Activated T-cell treated with anti-CD3 and anti-CD28 coated beads, Interleukin-2, amount 50 U/mL, for 72 hours (primary cell): ENCODE results near the gene NEK9. TPM values are rescaled to one million over a fixed set of nuclear protein-coding genes. Genes with fewer than 3 reads are reported as not detected.

ENCODE experiments used
- ATAC-seq, 2 donors: fragments of 150-1000 bp; cut with Tn5 transposase; replicated peaks in 1 of 2; 2 replicates each; pipeline ENCODE4 v1.10.0; 2021; ENCODE audit warnings: moderate library complexity in 2 of 2, mild to moderate bottlenecking in 1 of 2
- DNase-seq, 2 donors: peaks; one replicate each; pipeline ENCODE4 v3.0.0; 2021 to 2022; ENCODE audit warnings: mixed read lengths in 1 of 2
- H3K27ac Mint-ChIP-seq: one replicate; pipeline ENCODE4 v1.8.0; 2022; ENCODE audit warnings: mild to moderate bottlenecking, moderate library complexity, mixed read lengths
- H3K27me3 Mint-ChIP-seq: one replicate; pipeline ENCODE4 v1.8.0; 2022; ENCODE audit warnings: low read depth, mixed read lengths
- H3K36me3 Mint-ChIP-seq, 2 donors: one replicate each; pipeline ENCODE4 v1.8.0; 2022; ENCODE audit warnings: mixed read lengths in 2 of 2, mild to moderate bottlenecking in 1 of 2; ENCODE audit not compliant: insufficient read depth in 2 of 2
- H3K4me1 Mint-ChIP-seq: one replicate; pipeline ENCODE4 v1.8.0; 2022; ENCODE audit warnings: low read depth, mixed read lengths
- H3K4me3 Mint-ChIP-seq, 2 donors: one replicate each; pipeline ENCODE4 v1.8.0; 2022; ENCODE audit warnings: mild to moderate bottlenecking in 2 of 2, mixed read lengths in 2 of 2, moderate library complexity in 2 of 2
- H3K9me3 Mint-ChIP-seq, 2 donors: one replicate each; pipeline ENCODE4 v1.8.0; 2022; ENCODE audit warnings: mixed read lengths in 2 of 2
- total RNA-seq, 2 donors: library from RNA; stranded (reverse); gene quantifications; one replicate each; pipeline ENCODE4 v1.2.3, GENCODE V29; 2022

The NEK9 gene
- total RNA-seq, 2 donors from 2014 or later = 64.1 to 77.5 TPM

DNA sequence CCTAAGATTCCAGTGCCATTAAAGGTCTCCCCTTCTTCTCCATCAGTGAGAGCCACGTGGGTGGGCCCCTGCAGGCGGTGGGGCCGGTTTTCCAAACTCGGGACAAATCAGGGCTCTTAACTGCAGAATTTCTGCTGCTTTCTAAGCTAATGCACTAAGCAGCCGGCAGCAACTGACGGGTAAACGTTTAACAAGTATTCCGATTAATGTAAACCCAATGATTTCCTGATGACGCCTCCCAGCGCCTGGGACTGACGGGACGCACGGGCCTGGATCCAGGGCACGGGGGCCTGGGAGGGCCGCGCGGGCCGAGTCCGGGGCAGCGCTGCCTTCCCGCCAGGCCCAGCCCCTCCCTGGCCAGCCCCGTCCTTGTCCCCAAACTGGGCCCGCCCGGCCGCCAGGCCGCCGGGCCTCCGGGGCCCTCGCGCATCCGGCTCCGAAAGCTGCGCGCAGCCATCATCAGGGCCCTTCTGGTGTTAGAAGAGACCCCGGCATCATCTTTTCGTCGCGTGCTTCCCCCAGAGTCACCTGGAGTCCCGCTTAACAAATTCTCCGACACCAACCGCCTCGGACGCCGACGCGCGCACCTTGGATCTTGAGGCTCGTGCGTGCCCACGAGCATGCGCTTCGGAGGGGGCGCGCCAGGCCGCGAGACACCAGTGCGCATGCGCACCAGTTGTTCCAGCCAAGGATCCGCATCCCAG lies 75.8 kb downstream of the NEK9 start, which contains the start of gene MLH3:
Gene MLH3 (minus strand): TSS at position 616 of the 704 bp plus-strand sequence. CDS start 1,812 bp downstream, outside the sequence.
- H3K9me3 Mint-ChIP-seq = no peaks in the 10 kb centered on the region
- peaks cover 81% of the 10 kb centered on the region for H3K4me1 Mint-ChIP-seq
- H3K27ac Mint-ChIP-seq = peak within 1 kb of the TSS; percentile 99
- DNase-seq (peak; percentile 77 to 83), ATAC-seq (peak; percentile 78 to 81)
- H3K27me3 Mint-ChIP-seq = no peaks in the 10 kb centered on the region
- H3K36me3 Mint-ChIP-seq = peaks cover 5 to 12% of the 10 kb centered on the region in 2 donors
- H3K4me3 Mint-ChIP-seq = peak within 1 kb of the TSS; percentile 88 to 95

DNA sequence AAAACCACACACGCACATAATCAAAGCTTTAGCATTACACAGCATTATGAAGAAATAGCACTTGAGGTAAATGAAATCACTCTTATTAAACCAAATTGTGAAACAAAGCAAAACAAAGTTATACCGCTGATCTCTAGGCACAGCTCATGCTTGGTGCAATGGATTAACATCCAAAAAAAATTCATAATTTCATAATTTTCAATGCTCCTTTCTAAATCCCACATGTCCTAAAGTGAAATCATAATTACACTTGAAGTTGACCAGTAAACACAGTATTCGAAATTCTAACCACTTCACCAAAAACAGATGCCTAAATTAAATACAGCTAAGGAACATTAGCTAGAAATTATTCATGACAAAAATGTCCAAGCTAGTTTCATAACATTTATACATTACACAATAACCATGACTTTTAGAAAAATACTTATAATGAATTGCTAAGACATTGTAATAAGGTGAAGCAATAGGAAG lies 77.1 kb downstream of the NEK9 start:
- H3K9me3 Mint-ChIP-seq = no peaks in the 10 kb centered on the region
- H3K4me3 Mint-ChIP-seq = peak overlapping the region; percentile 88 to 95
- H3K4me1 Mint-ChIP-seq = peaks cover 86% of the 10 kb centered on the region
- peak overlapping the region; percentile 93 for H3K27ac Mint-ChIP-seq
- H3K27me3 Mint-ChIP-seq = no peaks in the 10 kb centered on the region
- ATAC-seq (no peak), DNase-seq (no peak)
- H3K36me3 Mint-ChIP-seq = peaks cover 5 to 7% of the 10 kb centered on the region in 2 donors

DNA sequence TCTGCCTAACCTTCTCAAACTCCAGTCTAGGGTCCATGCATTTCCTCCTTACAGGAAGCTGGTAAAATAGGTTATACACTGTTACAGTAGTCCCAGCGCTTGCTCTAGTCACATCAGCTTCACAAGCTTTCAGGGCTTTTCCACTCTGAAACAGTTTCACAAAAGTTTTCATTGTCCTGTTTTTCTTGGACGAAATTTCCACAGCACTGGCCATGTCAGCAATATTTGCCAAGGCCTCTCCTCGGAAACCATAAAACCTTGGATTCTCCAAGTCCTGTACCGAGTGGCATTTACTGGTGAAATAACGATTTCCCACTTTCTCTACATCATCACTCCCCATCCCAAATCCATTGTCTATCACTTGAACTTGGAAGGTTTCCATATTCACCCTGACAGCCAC lies 77.7 kb downstream of the NEK9 start:
- ATAC-seq = no peak

DNA sequence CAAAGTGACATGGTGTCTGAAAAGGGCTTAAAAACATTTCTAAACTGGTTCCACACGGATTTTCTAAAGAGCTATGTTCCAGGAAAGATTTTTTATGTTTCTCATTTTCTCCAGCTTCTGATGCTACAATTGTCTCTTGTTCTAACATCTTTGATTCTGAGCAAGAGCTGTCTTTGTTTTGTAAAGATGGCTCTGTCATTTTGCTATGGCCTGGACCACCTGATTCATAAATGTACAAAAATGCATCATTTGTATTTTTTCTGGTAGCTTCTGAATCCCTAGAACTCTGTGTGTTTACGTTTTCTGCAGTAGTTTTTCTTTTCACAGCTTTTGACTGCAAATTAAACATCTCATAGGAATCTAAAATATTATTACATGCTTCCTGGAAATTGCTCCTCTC lies 78.7 kb downstream of the NEK9 start:
- DNase-seq (no peak), ATAC-seq (no peak)
- Mint-ChIP-seq H3K36me3 (peaks cover 5 to 7% of the 10 kb centered on the region in 2 donors), H3K4me1 (peaks cover 81% of the 10 kb centered on the region), H3K27me3 (no peaks in the 10 kb centered on the region), H3K4me3 (peak overlapping the region in 1 of 2 donors; percentile 55), H3K27ac (peak overlapping the region; percentile 82), H3K9me3 (no peaks in the 10 kb centered on the region)

More for the DNA sequence above, 77.7 kb downstream of the NEK9 start:
- H3K9me3 Mint-ChIP-seq = no peaks in the 10 kb centered on the region
- H3K4me1 Mint-ChIP-seq = peaks cover 90% of the 10 kb centered on the region
- no peaks in the 10 kb centered on the region for H3K27me3 Mint-ChIP-seq
- no peak overlapping the region for H3K4me3 Mint-ChIP-seq
- peaks cover 5 to 7% of the 10 kb centered on the region in 2 donors for H3K36me3 Mint-ChIP-seq
- H3K27ac Mint-ChIP-seq = no peak overlapping the region
- no peak for DNase-seq

DNA sequence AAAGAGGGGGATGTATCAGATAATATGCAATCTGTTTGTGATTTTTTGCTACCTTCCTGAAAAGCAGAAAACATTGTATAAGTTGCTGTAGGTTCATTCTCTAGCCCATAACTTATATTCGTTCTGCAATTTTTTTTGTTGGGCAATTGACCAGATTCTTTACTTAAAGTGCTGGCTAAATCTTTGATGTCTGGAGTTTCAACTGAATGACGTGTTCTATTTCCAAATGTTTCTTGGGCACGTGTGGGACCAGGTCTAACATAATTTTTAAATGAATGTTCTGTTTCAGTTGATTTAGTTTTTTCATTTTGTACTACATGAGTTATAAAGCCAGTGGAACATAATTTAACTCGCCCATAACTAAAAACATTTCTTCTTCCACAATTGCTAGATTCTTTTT lies 79.3 kb downstream of the NEK9 start:
- H3K9me3 Mint-ChIP-seq = no peaks in the 10 kb centered on the region
- H3K36me3 Mint-ChIP-seq = peaks cover 5 to 7% of the 10 kb centered on the region in 2 donors
- H3K27me3 Mint-ChIP-seq = no peaks in the 10 kb centered on the region
- H3K4me3 Mint-ChIP-seq = peak overlapping the region; percentile 17 to 76
- no peak for DNase-seq
- peaks cover 75% of the 10 kb centered on the region for H3K4me1 Mint-ChIP-seq
- H3K27ac Mint-ChIP-seq = no peak overlapping the region
- ATAC-seq = no peak

DNA sequence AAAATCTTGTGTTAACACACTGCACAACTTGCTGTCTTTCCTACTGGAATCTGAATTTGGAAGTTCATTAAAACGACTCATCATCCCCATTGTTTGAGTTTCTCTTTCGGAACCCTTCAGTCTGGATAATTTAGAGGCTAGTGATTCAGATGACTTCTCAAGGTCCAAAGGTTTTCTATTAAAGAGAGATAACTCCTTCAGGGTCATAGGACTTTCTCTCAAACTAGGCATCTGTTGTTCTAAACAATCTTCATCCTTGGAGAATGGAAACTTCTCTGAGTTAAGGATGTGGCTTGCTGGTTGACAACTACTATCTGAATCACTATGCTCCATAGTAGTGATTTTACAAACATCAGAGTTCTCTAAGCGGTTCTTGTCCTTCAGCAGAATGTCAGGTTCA lies 79.9 kb downstream of the NEK9 start:
- Mint-ChIP-seq H3K27me3 (no peaks in the 10 kb centered on the region), H3K9me3 (no peaks in the 10 kb centered on the region), H3K4me1 (peaks cover 71% of the 10 kb centered on the region), H3K36me3 (peaks cover 5 to 7% of the 10 kb centered on the region in 2 donors), H3K27ac (peak overlapping the region; percentile 64), H3K4me3 (peak overlapping the region in 1 of 2 donors; percentile 76)
- DNase-seq (no peak), ATAC-seq (peak; percentile 81 to 83)

DNA sequence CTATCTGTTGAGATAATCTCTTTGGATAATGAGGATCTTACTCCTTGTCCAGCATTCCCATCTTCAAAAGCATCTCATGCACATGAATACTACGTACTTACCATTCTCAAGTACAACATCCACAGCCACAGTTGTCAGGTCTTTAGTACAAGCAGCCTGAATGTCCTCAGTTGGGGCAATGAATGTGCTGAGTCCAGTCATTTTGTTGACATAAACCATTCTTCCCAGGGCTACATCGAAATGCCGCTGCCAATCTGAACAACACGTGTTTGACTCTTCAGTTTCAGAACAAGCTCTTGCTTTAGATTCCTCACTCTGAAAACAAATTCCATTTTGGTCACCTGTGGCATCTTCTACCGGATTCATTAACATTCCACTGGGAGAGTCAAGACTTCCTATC lies 80.6 kb downstream of the NEK9 start:
- DNase-seq (no peak), ATAC-seq (no peak)
- no peaks in the 10 kb centered on the region for H3K9me3 Mint-ChIP-seq
- H3K4me3 Mint-ChIP-seq = peak overlapping the region in 1 of 2 donors; percentile 76
- H3K27ac Mint-ChIP-seq = peak overlapping the region; percentile 47
- peaks cover 5% of the 10 kb centered on the region in 2 donors for H3K36me3 Mint-ChIP-seq
- no peaks in the 10 kb centered on the region for H3K27me3 Mint-ChIP-seq
- peaks cover 66% of the 10 kb centered on the region for H3K4me1 Mint-ChIP-seq

DNA sequence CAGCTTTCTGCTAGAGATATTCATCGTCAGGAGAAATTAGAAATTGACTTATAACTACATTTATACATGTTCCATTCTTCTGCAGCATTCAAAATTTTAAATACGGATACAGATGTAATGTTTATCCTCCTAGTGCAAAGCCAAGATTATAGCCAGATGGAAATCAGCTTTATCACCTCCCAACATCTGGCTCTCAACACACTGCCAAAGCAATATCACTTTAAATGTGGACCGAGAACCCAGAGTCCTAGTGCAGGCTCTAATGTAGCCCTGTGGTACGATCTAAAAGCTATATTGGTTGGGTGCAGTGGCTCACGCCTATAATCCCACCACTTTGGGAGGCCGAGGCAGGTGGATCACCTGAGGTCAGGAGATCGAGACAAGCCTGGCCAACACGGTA lies 82.1 kb downstream of the NEK9 start:
- H3K36me3 Mint-ChIP-seq = peaks cover 5% of the 10 kb centered on the region in 2 donors

DNA sequence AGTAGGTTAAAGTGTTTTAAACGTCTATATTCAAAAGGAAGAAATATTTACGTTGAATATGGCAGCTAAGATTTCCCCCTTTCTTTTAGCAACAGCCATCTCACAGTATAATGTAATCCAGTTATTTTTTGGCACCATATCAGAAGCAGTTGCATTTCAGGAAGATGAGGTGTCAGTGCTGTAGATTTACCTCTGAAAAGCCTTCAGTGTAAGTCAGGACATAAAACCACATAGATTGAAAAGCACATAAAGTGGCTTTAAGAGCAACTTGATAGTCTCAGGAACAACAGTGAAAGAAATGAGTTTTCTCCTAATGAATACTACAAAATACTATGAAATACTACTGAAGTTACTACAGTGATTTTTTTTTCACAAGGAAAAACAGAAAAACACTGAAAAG lies 82.5 kb downstream of the NEK9 start:
- Mint-ChIP-seq H3K27me3 (no peaks in the 10 kb centered on the region), H3K4me1 (peaks cover 49% of the 10 kb centered on the region), H3K36me3 (peaks cover 3 to 5% of the 10 kb centered on the region in 2 donors), H3K27ac (no peak overlapping the region), H3K9me3 (no peaks in the 10 kb centered on the region), H3K4me3 (peak overlapping the region in 1 of 2 donors; percentile 42)
- ATAC-seq (no peak), DNase-seq (no peak)

More for the DNA sequence above, 82.1 kb downstream of the NEK9 start:
- no peak for ATAC-seq
- no peak overlapping the region for H3K27ac Mint-ChIP-seq
- peak overlapping the region; percentile 5 to 42 for H3K4me3 Mint-ChIP-seq
- no peak for DNase-seq
- no peaks in the 10 kb centered on the region for H3K9me3 Mint-ChIP-seq
- no peaks in the 10 kb centered on the region for H3K27me3 Mint-ChIP-seq
- H3K4me1 Mint-ChIP-seq = peaks cover 54% of the 10 kb centered on the region

DNA sequence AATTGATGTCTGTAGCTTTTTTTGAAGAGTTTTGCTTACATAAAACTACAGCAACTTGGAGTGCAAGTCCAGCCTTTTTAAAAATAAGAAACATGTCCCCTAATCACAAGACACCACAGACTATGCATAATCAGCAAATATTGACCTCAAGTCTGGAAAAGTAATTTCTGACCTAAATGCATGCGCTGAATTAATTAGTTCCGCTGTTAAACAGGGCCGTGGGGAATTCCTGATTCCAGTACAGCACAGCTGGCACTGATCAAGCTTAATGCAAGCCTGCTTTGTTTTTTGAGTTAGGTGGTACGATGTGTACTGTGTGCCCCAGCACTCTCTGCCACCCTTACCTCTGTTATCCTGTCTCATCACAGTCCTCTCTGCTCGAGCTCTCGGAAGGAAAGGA lies 84.8 kb downstream of the NEK9 start:
- H3K9me3 Mint-ChIP-seq = no peaks in the 10 kb centered on the region

DNA sequence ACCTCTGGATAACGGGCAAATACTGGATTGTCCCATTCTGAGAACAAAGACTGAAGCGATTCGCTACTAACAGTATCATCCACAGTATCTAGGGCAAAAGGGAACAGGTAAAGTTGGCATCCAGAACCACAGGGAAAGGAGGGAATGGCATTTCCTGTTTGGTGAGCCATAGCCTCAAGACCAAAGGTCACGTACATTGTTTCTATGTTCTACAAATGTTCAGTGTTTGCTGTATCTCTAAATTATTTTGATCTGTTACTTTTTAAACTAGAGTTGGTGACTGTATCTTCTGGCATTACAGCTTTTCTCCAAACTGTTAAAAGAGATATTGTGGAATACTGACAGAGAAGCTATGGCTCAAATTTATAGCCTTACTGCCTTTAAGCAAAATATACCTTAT lies 85.2 kb downstream of the NEK9 start:
- peaks cover 25% of the 10 kb centered on the region for H3K4me1 Mint-ChIP-seq
- ATAC-seq (no peak), DNase-seq (no peak)
- H3K4me3 Mint-ChIP-seq = no peak overlapping the region
- no peaks in the 10 kb centered on the region for H3K9me3 Mint-ChIP-seq
- peaks cover 4 to 8% of the 10 kb centered on the region in 2 donors for H3K36me3 Mint-ChIP-seq
- no peak overlapping the region for H3K27ac Mint-ChIP-seq
- H3K27me3 Mint-ChIP-seq = no peaks in the 10 kb centered on the region

More for the DNA sequence above, 84.8 kb downstream of the NEK9 start:
- Mint-ChIP-seq H3K27me3 (no peaks in the 10 kb centered on the region), H3K36me3 (peaks cover 1 to 6% of the 10 kb centered on the region in 2 donors), H3K4me3 (no peak overlapping the region), H3K27ac (no peak overlapping the region), H3K4me1 (peaks cover 30% of the 10 kb centered on the region)
- no peak for ATAC-seq
- DNase-seq = no peak

DNA sequence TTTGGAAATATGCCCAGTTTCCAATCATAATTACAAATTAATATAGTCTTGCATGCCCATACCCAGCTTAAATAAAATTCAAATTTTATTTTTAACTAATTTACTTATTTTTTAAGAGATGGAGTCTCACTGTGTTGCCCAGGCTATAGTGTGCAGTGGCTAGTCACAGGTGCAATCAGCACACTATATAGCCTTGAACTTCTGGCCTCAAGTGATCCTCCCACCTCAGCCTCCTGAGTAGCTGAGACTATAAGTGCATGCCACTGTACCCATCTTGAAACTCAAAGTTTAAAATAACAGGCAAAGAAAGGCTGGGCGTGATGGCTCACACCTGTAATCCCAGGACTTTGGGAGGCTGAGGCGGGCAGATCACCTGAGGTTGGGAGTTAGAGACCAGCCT lies 85.9 kb downstream of the NEK9 start:
- peaks cover 19% of the 10 kb centered on the region for H3K4me1 Mint-ChIP-seq
- H3K27ac Mint-ChIP-seq = no peak overlapping the region
- ATAC-seq (no peak), DNase-seq (no peak)
- H3K4me3 Mint-ChIP-seq = no peak overlapping the region
- H3K36me3 Mint-ChIP-seq = peaks cover 6% of the 10 kb centered on the region in 2 donors
- no peaks in the 10 kb centered on the region for H3K9me3 Mint-ChIP-seq
- no peaks in the 10 kb centered on the region for H3K27me3 Mint-ChIP-seq

DNA sequence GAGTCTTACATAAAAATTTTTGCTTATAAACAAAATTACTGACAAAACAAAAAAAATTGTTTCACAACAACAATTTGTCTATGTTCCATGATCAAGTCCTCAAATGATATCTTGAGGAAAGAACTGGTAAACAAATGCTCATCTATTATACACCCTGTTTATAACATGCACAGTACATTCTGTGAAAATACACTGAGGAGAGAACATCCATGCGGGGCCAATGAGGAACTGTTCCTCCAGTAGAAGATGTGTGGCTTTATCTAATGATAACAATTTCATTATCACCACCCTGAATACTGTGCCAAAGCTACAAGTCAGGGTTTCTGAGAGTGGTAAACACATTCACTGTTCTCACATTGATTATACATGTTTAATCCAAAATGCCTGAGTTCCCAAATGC lies 86.3 kb downstream of the NEK9 start:
- Mint-ChIP-seq H3K27me3 (no peaks in the 10 kb centered on the region), H3K9me3 (no peaks in the 10 kb centered on the region), H3K36me3 (peaks cover 6% of the 10 kb centered on the region in 2 donors), H3K4me3 (no peak overlapping the region), H3K27ac (no peak overlapping the region), H3K4me1 (peaks cover 14% of the 10 kb centered on the region)
- ATAC-seq (no peak), DNase-seq (no peak)
